HCT116 (cell line): ENCODE data around the gene STAM. TPM values are rescaled to one million over a fixed set of nuclear protein-coding genes. Genes with fewer than 3 reads are reported as not detected.
A peak's percentile ranks its signal among the peaks of the same experiment; 100 is the strongest.

Source experiments
- ATAC-seq: fragments of 200-7000 bp; cut with Tn5 transposase; 2 replicates; pipeline ENCODE4 v1.9.1; 2020; ENCODE audit warnings: mild to moderate bottlenecking, moderate library complexity
- BruUV-seq: library from RNA; stranded (reverse); fragments of 400-500 nt; replicated peaks from 2 replicates; lab custom pipeline; 2021; lab: Mats Ljungman, UMichigan
- CTCF ChIA-PET: fragments of 300-600 bp; sonication (Branson Sonifier 250); formaldehyde crosslinking; loops from one replicate; lab custom pipeline; 2021; ENCODE audit warnings: antibody characterized with exemption; lab: Charles Lee
- POLR2A ChIA-PET: fragments of 300-600, 350-600 bp; sonication (Branson Sonifier 250); formaldehyde crosslinking; loops from one replicate; lab custom pipeline; 2021; ENCODE audit warnings: antibody characterized with exemption; lab: Charles Lee
- RAD21 ChIA-PET, 2 experiments: fragments of 300-600 bp; sonication (Branson Sonifier 250); formaldehyde crosslinking; loops; one replicate each; lab custom pipeline; 2023; ENCODE audit warnings: low total read pairs in 2 of 2; ENCODE audit not compliant: uncharacterized antibody in 2 of 2, unreplicated experiment in 2 of 2, low non-redundant PET in 1 of 2; lab: Charles Lee
- DNase-seq: peaks from one replicate; pipeline ENCODE4 v3.0.0-alpha.2; 2010; ENCODE audit warnings: low read depth, low spot score
- H2AFZ ChIP-seq: fragments of 200-600 bp; shearing (Covaris generic), sonication (generic); 2 replicates; pipeline ENCODE4 v1.6.1; 2017; ENCODE audit warnings: low read depth, mixed run types, mixed read lengths, antibody characterized with exemption, low read length; ENCODE audit not compliant: poor library complexity, severe bottlenecking
- H3K27ac ChIP-seq: 2 replicates; pipeline ENCODE4 v1.5.1; 2012; ENCODE audit warnings: low read depth, low read length
- H3K27me3 ChIP-seq: fragments of 200-600 bp; sonication (generic); 2 replicates; pipeline ENCODE4 v1.6.1; 2016; ENCODE audit warnings: mixed run types, low read length, mixed read lengths; ENCODE audit not compliant: insufficient read depth
- H3K36me3 ChIP-seq, 2 experiments: fragments of 200-500 bp in 1 of 2; fragments of 200-600 bp in 1 of 2; sonication (Bioruptor generic) in 1 of 2; sonication (generic) in 1 of 2; 2 replicates each; pipeline versions ENCODE4 v1.5.1 to v1.6.1; 2014 to 2016; ENCODE audit warnings: low read length in 2 of 2, inconsistent platforms in 1 of 2, mixed read lengths in 1 of 2, mixed run types in 1 of 2; ENCODE audit not compliant: insufficient read depth in 2 of 2, control insufficient read depth in 1 of 2
- H3K4me1 ChIP-seq, 2 experiments: fragments of 200-600 bp in 1 of 2; sonication (generic) in 1 of 2; 2 replicates each; pipeline versions ENCODE4 v1.5.1 to v1.6.1; 2012 to 2017; ENCODE audit warnings: low read length in 2 of 2, inconsistent platforms in 1 of 2, mild to moderate bottlenecking in 1 of 2, mixed read lengths in 1 of 2, mixed run types in 1 of 2, moderate library complexity in 1 of 2; ENCODE audit not compliant: insufficient read depth in 2 of 2, control insufficient read depth in 1 of 2
- H3K4me2 ChIP-seq: fragments of 200-600 bp; sonication (generic); 2 replicates; pipeline ENCODE4 v1.6.1; 2017; ENCODE audit warnings: mixed run types, low read length, mixed read lengths
- H3K4me3 ChIP-seq, 2 experiments: fragments of 200-600 bp in 1 of 2; sonication (generic) in 1 of 2; replicated peaks in 1 of 2; 2 replicates each; pipeline ENCODE4 v1.5.1; 2011 to 2016; ENCODE audit warnings: low read length in 2 of 2, control low read depth in 1 of 2, low read depth in 1 of 2, mild to moderate bottlenecking in 1 of 2, mixed read lengths in 1 of 2, mixed run types in 1 of 2
- H3K79me2 ChIP-seq: fragments of 200-600 bp; sonication (generic); 2 replicates; pipeline ENCODE4 v1.6.1; 2017; ENCODE audit warnings: mild to moderate bottlenecking, mixed run types, low read length, moderate library complexity, mixed read lengths; ENCODE audit not compliant: insufficient read depth
- H3K9ac ChIP-seq: fragments of 200-600 bp; sonication (generic); 2 replicates; pipeline ENCODE4 v1.6.1; 2016; ENCODE audit warnings: low read length, mixed read lengths
- H3K9me2 ChIP-seq: fragments of 200-600 bp; sonication (generic), shearing (Covaris generic); 2 replicates; pipeline ENCODE4 v1.6.1; 2017; ENCODE audit warnings: mixed run types, mild to moderate bottlenecking, moderate library complexity; ENCODE audit not compliant: insufficient read depth
- H3K9me3 ChIP-seq, 2 experiments: fragments of 200-500 bp in 1 of 2; fragments of 200-600 bp in 1 of 2; sonication (Bioruptor generic) in 1 of 2; sonication (generic) in 1 of 2; 2 replicates each; pipeline ENCODE4 v1.6.1; 2014 to 2017; ENCODE audit warnings: low read length in 2 of 2, mixed read lengths in 2 of 2, inconsistent platforms in 1 of 2, low read depth in 1 of 2, mild to moderate bottlenecking in 1 of 2, mixed run types in 1 of 2, moderate library complexity in 1 of 2; ENCODE audit not compliant: control insufficient read depth in 1 of 2, insufficient read depth in 1 of 2
- H4K20me1 ChIP-seq: fragments of 200-600 bp; sonication (generic), shearing (Covaris generic); 2 replicates; pipeline ENCODE4 v1.6.1; 2017; ENCODE audit warnings: mixed run types, mild to moderate bottlenecking, moderate library complexity; ENCODE audit not compliant: insufficient read depth
- EZH2phosphoT487 ChIP-seq: fragments of 200-600 bp; IDR thresholded peaks from 2 replicates; pipeline ENCODE4 v1.6.1; 2018; ENCODE audit warnings: antibody characterized with exemption, borderline replicate concordance
- RAD21 ChIP-seq: IDR thresholded peaks from 2 replicates; pipeline ENCODE4 v1.6.1; 2012; ENCODE audit warnings: low read depth, mild to moderate bottlenecking
- intact Hi-C: fragments of 100-400 bp; cut with micrococcal nuclease; formaldehyde crosslinking; loops from 2 replicates; pipeline ENCODE4 v1.10.0; 2022
- total RNA-seq: library from RNA; stranded (reverse); gene quantifications from one replicate; pipeline ENCODE4 v1.2.1, GENCODE V29; 2021; ENCODE audit not compliant: unreplicated experiment
- TF ChIP-seq, protein P1 (sequence below), 3 experiments: fragments of 200-600 bp in 1 of 3; sonication (generic) in 1 of 3; IDR thresholded peaks in 2 of 3; conservative IDR thresholded peaks in 1 of 3; 2 replicates each; pipeline ENCODE4 v1.5.1; 2012 to 2017; ENCODE audit warnings: low read depth in 2 of 3, low read length in 2 of 3, antibody characterized with exemption in 1 of 3, borderline replicate concordance in 1 of 3, control low read depth in 1 of 3, mild to moderate bottlenecking in 1 of 3, mixed read lengths in 1 of 3, mixed run types in 1 of 3, moderate library complexity in 1 of 3; ENCODE audit not compliant: insufficient read depth in 1 of 3
- TF ChIP-seq, protein P2 (sequence below): IDR thresholded peaks from 2 replicates; pipeline ENCODE4 v1.6.1; 2012
- TF ChIP-seq, protein P3 (sequence below): IDR thresholded peaks from 2 replicates; pipeline ENCODE4 v1.6.1; 2012; ENCODE audit warnings: low read depth

STAM gene
- total RNA-seq, 1 experiment from 2014 or later, result 23.0 TPM

DNA sequence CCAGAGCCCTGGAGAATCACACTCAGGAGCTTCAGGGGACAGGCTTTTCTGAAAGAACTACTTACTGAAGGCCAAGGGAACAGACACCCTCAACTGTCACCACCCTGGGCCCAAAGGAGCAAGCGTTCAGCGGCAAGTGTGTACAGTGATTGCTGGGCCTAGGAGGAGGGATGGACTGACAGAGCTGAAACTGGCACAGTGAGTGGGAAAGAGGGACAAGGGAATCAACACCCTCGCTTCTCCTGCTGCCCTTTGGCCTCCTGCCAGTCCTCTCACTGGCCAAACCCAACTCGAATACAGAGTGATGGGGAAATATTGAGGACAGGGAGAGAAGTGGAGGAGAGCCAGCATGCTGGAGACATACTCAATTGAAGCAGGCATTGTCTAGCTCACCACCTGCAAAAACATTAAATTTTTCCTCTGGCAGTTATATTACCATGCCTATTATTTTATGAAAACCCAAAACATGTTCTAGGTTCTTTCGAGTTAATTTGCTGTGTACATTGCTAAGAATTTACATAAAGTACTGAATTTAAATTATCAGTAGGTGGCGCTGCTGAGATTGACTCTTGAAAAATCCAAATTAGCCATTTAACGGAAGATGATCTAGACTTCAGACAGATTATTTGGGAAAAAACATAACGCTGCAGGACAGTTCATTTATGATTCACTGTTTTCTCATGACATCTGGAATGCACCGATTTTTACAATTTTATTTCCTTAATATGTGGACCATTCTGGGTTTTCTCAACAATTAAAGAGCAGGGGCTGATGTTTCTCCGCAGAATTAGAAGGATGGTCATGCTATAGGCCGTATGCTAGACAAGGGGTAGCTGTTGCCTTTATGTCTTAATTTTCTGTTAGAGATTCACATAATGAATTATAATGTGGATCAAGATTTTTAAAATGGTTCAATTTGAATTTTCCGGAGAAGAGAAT, 93.3 kb downstream of the STAM start:
- Histone ChIP-seq H3K79me2 (no peaks in the 10 kb centered on the region), H3K9me2 (no peaks in the 10 kb centered on the region), H3K9me3 (no peaks in the 10 kb centered on the region), H3K36me3 (no peaks in the 10 kb centered on the region), H3K27me3 (no peaks in the 10 kb centered on the region), H2AFZ (no peak overlapping the region), H3K9ac (no peak overlapping the region), H3K4me1 (no peaks in the 10 kb centered on the region), H3K4me2 (no peak overlapping the region), H3K4me3 (no peak overlapping the region), H3K27ac (no peak overlapping the region), H4K20me1 (no peaks in the 10 kb centered on the region)
- ATAC-seq (peak; percentile 57), DNase-seq (no peak)
- TF ChIP-seq RAD21 (peak; percentile 46), EZH2phosphoT487 (no peak)
- TF ChIP-seq, protein P1, sequence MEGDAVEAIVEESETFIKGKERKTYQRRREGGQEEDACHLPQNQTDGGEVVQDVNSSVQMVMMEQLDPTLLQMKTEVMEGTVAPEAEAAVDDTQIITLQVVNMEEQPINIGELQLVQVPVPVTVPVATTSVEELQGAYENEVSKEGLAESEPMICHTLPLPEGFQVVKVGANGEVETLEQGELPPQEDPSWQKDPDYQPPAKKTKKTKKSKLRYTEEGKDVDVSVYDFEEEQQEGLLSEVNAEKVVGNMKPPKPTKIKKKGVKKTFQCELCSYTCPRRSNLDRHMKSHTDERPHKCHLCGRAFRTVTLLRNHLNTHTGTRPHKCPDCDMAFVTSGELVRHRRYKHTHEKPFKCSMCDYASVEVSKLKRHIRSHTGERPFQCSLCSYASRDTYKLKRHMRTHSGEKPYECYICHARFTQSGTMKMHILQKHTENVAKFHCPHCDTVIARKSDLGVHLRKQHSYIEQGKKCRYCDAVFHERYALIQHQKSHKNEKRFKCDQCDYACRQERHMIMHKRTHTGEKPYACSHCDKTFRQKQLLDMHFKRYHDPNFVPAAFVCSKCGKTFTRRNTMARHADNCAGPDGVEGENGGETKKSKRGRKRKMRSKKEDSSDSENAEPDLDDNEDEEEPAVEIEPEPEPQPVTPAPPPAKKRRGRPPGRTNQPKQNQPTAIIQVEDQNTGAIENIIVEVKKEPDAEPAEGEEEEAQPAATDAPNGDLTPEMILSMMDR (IDR thresholded peaks at IDR 0.05 in 2 of 3, conservative IDR thresholded peaks at IDR 0.05 in 1 of 3; ENCODE audit: borderline replicate concordance in 1 of 3, insufficient read depth in 1 of 3, low read depth in 2 of 3, low read length in 2 of 3), result peak; percentile 34 to 79 (median 47); a peak in 4 of 6 replicates
- TF ChIP-seq, protein P2, sequence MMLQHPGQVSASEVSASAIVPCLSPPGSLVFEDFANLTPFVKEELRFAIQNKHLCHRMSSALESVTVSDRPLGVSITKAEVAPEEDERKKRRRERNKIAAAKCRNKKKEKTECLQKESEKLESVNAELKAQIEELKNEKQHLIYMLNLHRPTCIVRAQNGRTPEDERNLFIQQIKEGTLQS, result no peak
- TF ChIP-seq, protein P3, sequence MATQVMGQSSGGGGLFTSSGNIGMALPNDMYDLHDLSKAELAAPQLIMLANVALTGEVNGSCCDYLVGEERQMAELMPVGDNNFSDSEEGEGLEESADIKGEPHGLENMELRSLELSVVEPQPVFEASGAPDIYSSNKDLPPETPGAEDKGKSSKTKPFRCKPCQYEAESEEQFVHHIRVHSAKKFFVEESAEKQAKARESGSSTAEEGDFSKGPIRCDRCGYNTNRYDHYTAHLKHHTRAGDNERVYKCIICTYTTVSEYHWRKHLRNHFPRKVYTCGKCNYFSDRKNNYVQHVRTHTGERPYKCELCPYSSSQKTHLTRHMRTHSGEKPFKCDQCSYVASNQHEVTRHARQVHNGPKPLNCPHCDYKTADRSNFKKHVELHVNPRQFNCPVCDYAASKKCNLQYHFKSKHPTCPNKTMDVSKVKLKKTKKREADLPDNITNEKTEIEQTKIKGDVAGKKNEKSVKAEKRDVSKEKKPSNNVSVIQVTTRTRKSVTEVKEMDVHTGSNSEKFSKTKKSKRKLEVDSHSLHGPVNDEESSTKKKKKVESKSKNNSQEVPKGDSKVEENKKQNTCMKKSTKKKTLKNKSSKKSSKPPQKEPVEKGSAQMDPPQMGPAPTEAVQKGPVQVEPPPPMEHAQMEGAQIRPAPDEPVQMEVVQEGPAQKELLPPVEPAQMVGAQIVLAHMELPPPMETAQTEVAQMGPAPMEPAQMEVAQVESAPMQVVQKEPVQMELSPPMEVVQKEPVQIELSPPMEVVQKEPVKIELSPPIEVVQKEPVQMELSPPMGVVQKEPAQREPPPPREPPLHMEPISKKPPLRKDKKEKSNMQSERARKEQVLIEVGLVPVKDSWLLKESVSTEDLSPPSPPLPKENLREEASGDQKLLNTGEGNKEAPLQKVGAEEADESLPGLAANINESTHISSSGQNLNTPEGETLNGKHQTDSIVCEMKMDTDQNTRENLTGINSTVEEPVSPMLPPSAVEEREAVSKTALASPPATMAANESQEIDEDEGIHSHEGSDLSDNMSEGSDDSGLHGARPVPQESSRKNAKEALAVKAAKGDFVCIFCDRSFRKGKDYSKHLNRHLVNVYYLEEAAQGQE, result no peak
- ChIA-PET CTCF (no interaction called here), POLR2A (no interaction called here), RAD21 (no interaction called here)
- intact Hi-C loops, result no loop called here
- no TSS peak for BruUV-seq
